ENCODE data around the gene WDR33. TPM values are rescaled to one million over a fixed set of nuclear protein-coding genes. Genes with fewer than 3 reads are reported as not detected.
"Not testable (repeated sequence)": the region's sequence is repeated elsewhere in the genome, so short reads cannot be mapped to it uniquely, and the experiment has no call there.

Gene WDR33
- total RNA-seq, 1 donor from 2014 or later: 54.7 TPM

DNA sequence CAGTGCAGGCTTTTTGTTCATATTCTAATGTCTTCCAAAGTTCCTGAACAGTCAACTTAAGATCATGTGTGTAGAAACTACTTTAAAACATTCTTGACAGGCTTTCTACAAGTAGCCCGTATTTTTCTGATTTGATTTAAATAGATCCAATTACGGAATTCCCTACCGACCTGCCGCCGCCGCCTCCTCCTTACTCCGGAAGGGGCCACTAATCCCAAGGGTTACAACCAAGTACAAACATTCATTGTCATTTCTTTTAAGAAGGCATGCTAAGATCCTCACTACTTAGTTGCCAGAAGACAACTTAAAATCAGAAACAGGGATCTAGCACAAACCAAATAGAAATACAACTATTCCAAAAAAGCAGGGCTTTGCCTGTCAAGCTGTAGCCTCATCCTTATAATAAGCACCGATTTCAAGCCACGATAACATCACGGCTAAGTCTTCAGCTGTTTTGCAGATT is 784 bp downstream of the WDR33 start:
- DNase-seq (ENCODE audit: extremely low spot score, unreplicated experiment): no peak

DNA sequence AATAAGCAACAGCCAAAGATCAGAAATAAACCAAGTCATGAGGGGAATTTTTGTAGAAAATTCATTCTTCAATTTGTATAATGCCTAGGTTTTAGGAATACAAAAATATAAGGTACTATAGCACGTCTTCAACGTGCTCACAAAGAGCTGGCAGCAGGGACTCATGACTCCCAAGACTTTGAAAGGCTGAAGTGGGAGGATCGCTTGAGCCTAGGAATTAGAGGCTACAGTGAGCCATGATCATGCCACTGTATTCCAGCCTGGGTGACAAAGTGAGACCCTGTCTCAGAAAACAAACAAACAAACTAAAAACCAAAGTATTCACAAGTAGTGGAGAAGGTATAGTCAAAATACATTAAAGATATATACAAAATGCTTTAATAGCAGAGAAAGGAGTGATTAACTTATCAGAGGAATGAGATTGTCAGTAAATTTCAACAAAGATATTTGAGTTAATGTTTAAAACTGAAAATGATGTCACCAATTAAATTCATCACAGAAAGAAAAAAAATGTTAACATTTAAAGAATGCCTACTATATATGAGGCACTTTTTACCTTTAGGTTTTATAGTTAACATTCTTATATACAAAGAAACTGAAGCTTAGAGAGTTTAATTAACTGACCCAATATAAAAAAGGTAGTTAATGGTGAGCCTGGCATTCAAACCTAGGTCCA is 3.2 kb downstream of the WDR33 start:
- TF ChIP-seq, protein P1, sequence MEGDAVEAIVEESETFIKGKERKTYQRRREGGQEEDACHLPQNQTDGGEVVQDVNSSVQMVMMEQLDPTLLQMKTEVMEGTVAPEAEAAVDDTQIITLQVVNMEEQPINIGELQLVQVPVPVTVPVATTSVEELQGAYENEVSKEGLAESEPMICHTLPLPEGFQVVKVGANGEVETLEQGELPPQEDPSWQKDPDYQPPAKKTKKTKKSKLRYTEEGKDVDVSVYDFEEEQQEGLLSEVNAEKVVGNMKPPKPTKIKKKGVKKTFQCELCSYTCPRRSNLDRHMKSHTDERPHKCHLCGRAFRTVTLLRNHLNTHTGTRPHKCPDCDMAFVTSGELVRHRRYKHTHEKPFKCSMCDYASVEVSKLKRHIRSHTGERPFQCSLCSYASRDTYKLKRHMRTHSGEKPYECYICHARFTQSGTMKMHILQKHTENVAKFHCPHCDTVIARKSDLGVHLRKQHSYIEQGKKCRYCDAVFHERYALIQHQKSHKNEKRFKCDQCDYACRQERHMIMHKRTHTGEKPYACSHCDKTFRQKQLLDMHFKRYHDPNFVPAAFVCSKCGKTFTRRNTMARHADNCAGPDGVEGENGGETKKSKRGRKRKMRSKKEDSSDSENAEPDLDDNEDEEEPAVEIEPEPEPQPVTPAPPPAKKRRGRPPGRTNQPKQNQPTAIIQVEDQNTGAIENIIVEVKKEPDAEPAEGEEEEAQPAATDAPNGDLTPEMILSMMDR (conservative IDR thresholded peaks at IDR 0.05): no peak
- Mint-ChIP-seq H3K9me3 (no peaks in the 10 kb centered on the region), H3K4me3 (peak overlapping the region; percentile 75), H3K36me3 (peaks cover 13% of the 10 kb centered on the region), H3K27ac (peak overlapping the region; percentile 14), H3K27me3 (no peaks in the 10 kb centered on the region), H3K4me1 (ENCODE audit: unreplicated experiment) (peaks cover 36% of the 10 kb centered on the region)
- no peak for DNase-seq (ENCODE audit: extremely low spot score, unreplicated experiment)

More for the DNA sequence above, 784 bp downstream of the WDR33 start:
- Mint-ChIP-seq H3K27me3 (no peaks in the 10 kb centered on the region), H3K36me3 (peaks cover 9% of the 10 kb centered on the region), H3K9me3 (no peaks in the 10 kb centered on the region), H3K4me1 (ENCODE audit: unreplicated experiment) (peaks cover 36% of the 10 kb centered on the region), H3K4me3 (peak overlapping the region; percentile 99), H3K27ac (peak overlapping the region; percentile 100)
- TF ChIP-seq, protein P1 (conservative IDR thresholded peaks at IDR 0.05): no peak

DNA sequence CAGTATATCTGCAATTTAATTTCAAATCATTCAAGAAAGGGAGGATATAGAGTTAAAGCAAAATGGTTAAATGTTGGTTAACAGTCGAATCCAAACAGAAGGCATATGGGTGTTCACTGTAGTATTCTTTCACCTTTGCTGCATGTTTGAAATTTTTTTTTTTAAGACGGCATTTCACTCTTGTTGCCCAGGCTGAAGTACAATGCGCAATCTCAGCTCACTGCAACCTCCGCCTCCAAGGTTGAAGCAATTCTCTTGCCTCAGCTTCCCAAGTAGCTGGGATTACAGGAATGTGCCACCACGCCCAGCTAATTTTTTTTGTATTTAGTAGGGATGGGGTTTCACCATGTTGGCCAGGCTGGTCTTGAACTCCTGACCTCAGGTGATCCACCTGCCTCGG is 4.1 kb downstream of the WDR33 start:
- H3K4me3 Mint-ChIP-seq; H3K27me3 Mint-ChIP-seq; DNase-seq (ENCODE audit: extremely low spot score, unreplicated experiment); H3K9me3 Mint-ChIP-seq: not testable (repeated sequence)
- peak overlapping the region; percentile 30 for H3K27ac Mint-ChIP-seq
- peaks cover 13% of the 10 kb centered on the region for H3K36me3 Mint-ChIP-seq
- peaks cover 34% of the 10 kb centered on the region for H3K4me1 Mint-ChIP-seq (ENCODE audit: unreplicated experiment)

DNA sequence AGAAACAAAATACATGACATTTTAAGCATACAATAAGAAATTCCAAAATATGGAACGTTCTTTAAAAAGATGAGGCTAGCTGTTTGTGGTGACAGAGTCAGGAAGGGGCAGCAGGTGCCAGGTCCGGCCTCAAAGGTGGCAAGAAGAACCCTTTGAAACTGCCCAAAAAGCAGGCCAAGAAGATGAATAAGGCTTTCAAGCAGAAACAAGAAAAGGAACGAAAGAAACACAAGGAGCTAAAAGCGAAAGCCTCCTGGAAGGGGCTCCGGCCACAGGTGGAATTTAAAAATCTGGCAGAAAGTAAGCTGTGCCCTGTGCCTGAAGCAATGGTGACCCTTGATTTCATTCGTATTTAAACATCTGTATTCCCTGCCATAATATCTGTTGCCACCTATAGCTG is 5.5 kb downstream of the WDR33 start:
- H3K9me3 Mint-ChIP-seq: no peaks in the 10 kb centered on the region
- H3K27me3 Mint-ChIP-seq: no peaks in the 10 kb centered on the region
- H3K4me3 Mint-ChIP-seq: no peak overlapping the region
- TF ChIP-seq, protein P1 (conservative IDR thresholded peaks at IDR 0.05): no peak
- DNase-seq (ENCODE audit: extremely low spot score, unreplicated experiment): no peak
- H3K36me3 Mint-ChIP-seq: peaks cover 19% of the 10 kb centered on the region
- peaks cover 29% of the 10 kb centered on the region for H3K4me1 Mint-ChIP-seq (ENCODE audit: unreplicated experiment)
- no peak overlapping the region for H3K27ac Mint-ChIP-seq

DNA sequence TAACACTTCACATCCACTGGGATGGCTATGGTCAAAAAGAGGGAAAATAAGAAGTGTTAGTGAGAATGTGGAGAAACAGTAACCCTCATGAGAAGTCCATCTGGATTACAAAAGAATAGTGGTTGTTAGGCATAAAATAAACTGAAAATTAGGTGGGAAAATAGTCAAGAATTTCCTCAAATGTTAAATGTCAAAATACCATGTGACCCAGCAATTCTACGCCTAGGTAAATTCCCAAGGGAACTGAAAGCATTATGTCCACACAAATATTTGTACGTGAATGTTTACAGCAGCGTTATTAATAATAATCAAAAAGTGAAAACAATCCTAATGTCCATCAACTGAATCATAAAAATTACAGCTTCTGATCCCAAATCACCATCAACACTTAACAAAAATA is 11.0 kb downstream of the WDR33 start:
- H3K27ac Mint-ChIP-seq: no peak overlapping the region
- no peaks in the 10 kb centered on the region for H3K27me3 Mint-ChIP-seq
- H3K4me1 Mint-ChIP-seq (ENCODE audit: unreplicated experiment): peaks cover 3% of the 10 kb centered on the region
- DNase-seq (ENCODE audit: extremely low spot score, unreplicated experiment): no peak
- no peak overlapping the region for H3K4me3 Mint-ChIP-seq
- H3K9me3 Mint-ChIP-seq: peaks cover 6% of the 10 kb centered on the region
- peaks cover 20% of the 10 kb centered on the region for H3K36me3 Mint-ChIP-seq
- TF ChIP-seq, protein P1 (conservative IDR thresholded peaks at IDR 0.05): no peak

DNA sequence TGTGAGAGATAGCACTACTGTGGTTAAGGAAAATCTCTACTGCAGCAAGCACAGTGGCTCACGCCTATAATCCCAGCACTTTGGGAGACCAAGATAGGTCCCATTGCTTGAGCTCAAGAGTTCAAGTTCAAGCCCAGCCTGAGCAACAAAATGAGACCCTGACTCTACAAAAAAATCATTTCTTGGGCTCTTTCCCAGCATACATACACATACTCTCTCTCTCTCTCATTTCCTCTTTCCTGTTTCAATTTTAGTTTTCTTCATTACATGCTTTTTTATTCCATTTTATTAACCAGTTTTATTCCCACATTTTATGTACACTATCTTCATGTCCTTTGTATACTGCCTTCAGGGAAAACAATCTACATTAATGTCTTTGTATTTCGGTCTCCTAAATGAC is 14.6 kb downstream of the WDR33 start:
- TF ChIP-seq, protein P1 (conservative IDR thresholded peaks at IDR 0.05): no peak
- H3K27me3 Mint-ChIP-seq: no peaks in the 10 kb centered on the region
- H3K9me3 Mint-ChIP-seq: peaks cover 6% of the 10 kb centered on the region
- no peak overlapping the region for H3K27ac Mint-ChIP-seq
- no peak for DNase-seq (ENCODE audit: extremely low spot score, unreplicated experiment)
- peaks cover 3% of the 10 kb centered on the region for H3K4me1 Mint-ChIP-seq (ENCODE audit: unreplicated experiment)
- H3K36me3 Mint-ChIP-seq: peaks cover 25% of the 10 kb centered on the region
- H3K4me3 Mint-ChIP-seq: no peak overlapping the region

DNA sequence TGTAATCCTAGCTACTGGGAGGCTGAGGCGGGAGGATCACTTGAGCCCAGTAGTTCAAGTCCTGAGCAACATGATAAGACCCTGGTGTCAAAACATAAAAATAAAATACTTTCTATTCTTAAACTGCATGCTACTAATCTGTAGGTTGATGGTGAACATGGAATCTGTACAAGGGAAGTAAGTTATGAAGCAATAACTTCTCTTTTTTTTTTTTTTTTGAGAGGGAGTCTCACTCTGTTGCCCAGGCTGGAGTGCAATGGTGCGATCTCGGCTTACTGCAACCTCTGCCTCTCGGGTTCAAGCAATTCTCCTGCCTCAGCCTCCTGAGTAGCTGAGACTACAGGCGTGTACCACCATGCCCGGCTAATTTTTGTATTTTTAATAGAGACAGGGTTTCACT is 16.1 kb downstream of the WDR33 start:
- not testable (repeated sequence) for H3K9me3 Mint-ChIP-seq; H3K4me1 Mint-ChIP-seq (ENCODE audit: unreplicated experiment); H3K27me3 Mint-ChIP-seq; H3K4me3 Mint-ChIP-seq; H3K27ac Mint-ChIP-seq; DNase-seq (ENCODE audit: extremely low spot score, unreplicated experiment)
- peaks cover 28% of the 10 kb centered on the region for H3K36me3 Mint-ChIP-seq
